Stimulated activated CD8-positive, alpha-beta memory T cell treated with anti-CD3 and anti-CD28 coated beads, Interleukin-15, amount 100 ng/mL, for 4 hours (primary cell): ENCODE data around the gene PDCD2L.
"Not testable (repeated sequence)": the region's sequence is repeated elsewhere in the genome, so short reads cannot be mapped to it uniquely, and the experiment has no call there.

Experiments
- DNase-seq, 2 donors: peaks; one replicate each; pipeline ENCODE4 v3.0.0-alpha.2; 2020; ENCODE audit warnings: low read depth in 2 of 2

PDCD2L gene

GRCh38 chr19:34411216-34411615 is 7.0 kb downstream of the PDCD2L start:
- no peak for DNase-seq

GRCh38 chr19:34416021-34416545 is 11.9 kb downstream of the PDCD2L start:
- no peak for DNase-seq

GRCh38 chr19:34418300-34418699 is 14.1 kb downstream of the PDCD2L start:
- DNase-seq: no peak

- DNase-seq: no peak
These were observed 22.0 kb downstream of the PDCD2L start for GRCh38 chr19:34426096-34426661.

GRCh38 chr19:34428549-34429285 is 24.5 kb downstream of the PDCD2L start:
- DNase-seq: no peak

- DNase-seq: no peak
These were observed 25.4 kb downstream of the PDCD2L start for GRCh38 chr19:34429553-34429952.

GRCh38 chr19:34430738-34431625 is 26.8 kb downstream of the PDCD2L start:
- peak in 1 of 2 donors; percentile 5 for DNase-seq

- DNase-seq: no peak
These were observed 27.6 kb downstream of the PDCD2L start for GRCh38 chr19:34431681-34432402.

GRCh38 chr19:34432797-34433196 is 28.6 kb downstream of the PDCD2L start:
- DNase-seq: no peak

- no peak for DNase-seq
These were observed 32.5 kb downstream of the PDCD2L start for GRCh38 chr19:34436716-34437115.

- DNase-seq: no peak
These were observed 44.0 kb downstream of the PDCD2L start for GRCh38 chr19:34448191-34448590.

- DNase-seq: no peak
These were observed 48.5 kb downstream of the PDCD2L start for GRCh38 chr19:34452723-34453122.

GRCh38 chr19:34454091-34454490 is 49.9 kb downstream of the PDCD2L start:
- no peak for DNase-seq

GRCh38 chr19:34454685-34455084 is 50.5 kb downstream of the PDCD2L start:
- DNase-seq: no peak

- DNase-seq: not testable (repeated sequence)
These were observed 51.7 kb downstream of the PDCD2L start for GRCh38 chr19:34455783-34456480.

- DNase-seq: no peak
These were observed 53.2 kb downstream of the PDCD2L start for GRCh38 chr19:34457446-34457845.

GRCh38 chr19:34458677-34459076 is 54.5 kb downstream of the PDCD2L start:
- DNase-seq: no peak

- no peak for DNase-seq
These were observed 55.4 kb downstream of the PDCD2L start for GRCh38 chr19:34459614-34460013.

GRCh38 chr19:34461375-34462100 is 57.3 kb downstream of the PDCD2L start:
- no peak for DNase-seq

GRCh38 chr19:34464785-34465184 is 60.6 kb downstream of the PDCD2L start:
- not testable (repeated sequence) for DNase-seq
